ENCODE measurements around the gene ATP6V1F.

ATP6V1F gene

DNA sequence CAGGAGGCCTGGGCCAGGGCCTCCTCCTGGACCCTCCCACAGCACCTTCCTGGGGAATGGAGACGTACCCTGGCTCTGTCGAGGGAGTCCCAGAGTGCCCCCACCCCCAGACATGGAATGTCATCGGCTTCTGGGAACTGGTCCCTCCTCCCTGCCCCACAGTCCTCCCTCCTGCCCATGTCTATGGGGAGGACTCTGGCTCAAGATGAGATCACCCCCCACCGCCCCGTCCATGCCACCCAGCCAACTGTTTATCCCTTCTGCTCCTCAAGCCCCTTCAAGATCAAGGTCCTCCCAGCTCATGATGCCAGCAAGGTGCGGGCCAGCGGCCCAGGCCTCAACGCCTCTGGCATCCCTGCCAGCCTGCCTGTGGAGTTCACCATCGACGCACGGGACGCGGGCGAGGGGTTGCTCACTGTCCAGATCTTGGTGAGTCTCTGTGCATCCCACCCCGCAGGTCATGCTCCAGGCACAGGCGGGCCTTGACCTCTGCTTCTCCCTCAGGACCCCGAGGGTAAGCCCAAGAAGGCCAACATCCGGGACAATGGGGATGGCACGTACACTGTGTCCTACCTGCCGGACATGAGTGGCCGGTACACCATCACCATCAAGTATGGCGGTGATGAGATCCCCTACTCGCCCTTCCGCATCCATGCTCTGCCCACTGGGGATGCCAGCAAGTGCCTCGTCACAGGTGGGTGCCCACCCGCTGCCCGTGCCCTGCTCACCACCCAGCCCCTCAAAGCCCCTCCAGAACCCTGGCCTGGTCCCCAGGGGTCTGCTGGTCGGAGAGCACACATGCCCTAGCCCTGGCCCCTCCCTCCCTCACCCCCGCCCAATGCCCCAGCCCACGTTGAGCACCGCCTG lies 14.1 kb upstream of the ATP6V1F start:
- DNase-seq (ENCODE audit: low read depth in 2 of 2), result no peak

DNA sequence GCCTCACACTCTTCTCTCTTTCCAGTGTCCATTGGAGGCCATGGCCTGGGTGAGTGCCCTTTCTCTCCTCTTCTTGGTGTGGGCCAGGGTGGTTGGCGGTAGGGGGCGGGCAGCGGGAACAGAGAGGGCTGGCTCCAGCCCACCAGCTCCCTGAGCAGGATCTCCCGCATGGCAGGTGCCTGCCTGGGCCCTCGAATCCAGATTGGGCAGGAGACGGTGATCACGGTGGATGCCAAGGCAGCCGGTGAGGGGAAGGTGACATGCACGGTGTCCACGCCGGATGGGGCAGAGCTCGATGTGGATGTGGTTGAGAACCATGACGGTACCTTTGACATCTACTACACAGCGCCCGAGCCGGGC lies 13.5 kb upstream of the ATP6V1F start:
- no peak for DNase-seq (ENCODE audit: low read depth in 2 of 2)

DNA sequence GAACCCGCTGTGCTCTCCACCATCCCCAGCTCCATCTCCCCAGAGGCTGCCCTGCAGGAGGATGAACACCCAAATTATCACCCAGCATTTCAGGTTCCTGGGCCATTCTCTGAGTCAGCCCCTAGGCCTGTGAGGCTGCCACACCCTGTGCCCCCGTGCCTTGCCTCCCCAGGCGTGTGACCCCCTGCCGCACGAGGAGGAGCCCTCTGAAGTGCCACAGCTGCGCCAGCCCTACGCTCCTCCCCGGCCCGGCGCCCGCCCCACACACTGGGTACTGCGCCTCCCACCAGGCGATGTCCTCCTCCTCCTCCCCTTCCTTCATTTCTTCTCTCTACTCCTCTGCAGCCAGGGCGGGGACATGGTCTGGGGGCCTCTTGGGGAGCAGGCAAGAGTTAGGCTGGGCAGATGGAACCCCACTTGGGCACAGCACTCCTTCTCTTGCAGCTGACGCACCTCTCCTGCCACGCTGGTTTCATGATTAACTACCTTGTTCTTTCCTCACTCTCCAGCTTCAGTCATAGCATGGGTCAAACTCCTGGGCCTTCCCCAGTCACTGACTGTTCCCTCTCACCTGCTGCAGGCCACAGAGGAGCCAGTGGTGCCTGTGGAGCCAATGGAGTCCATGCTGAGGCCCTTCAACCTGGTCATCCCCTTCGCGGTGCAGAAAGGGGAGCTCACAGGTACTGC lies 12.7 kb upstream of the ATP6V1F start:
- DNase-seq (ENCODE audit: low read depth in 2 of 2), result no peak

DNA sequence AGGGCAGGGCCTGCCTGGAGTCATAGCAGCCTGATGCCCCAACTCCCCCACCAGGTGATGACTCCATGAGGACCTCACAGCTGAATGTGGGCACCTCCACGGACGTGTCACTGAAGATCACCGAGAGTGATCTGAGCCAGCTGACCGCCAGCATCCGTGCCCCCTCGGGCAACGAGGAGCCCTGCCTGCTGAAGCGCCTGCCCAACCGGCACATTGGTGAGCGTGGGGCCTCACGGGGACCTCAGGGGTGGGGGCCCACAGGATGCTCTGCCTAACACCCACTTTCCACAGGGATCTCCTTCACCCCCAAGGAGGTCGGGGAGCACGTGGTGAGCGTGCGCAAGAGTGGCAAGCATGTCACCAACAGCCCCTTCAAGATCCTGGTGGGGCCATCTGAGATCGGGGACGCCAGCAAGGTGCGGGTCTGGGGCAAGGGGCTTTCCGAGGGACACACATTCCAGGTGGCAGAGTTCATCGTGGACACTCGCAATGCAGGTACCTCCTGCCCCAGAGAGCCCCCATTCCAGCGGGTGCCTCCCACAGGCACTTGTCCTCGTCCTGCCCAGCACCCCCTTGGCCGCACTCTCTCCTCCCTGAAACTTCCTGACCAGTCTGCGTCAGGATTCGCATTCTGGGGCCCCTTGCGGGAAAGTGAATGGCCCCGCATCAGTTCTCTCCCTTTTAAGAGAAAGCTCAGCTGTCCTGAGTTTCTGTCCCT lies 10.0 kb upstream of the ATP6V1F start:
- DNase-seq (ENCODE audit: low read depth in 2 of 2), result no peak

DNA sequence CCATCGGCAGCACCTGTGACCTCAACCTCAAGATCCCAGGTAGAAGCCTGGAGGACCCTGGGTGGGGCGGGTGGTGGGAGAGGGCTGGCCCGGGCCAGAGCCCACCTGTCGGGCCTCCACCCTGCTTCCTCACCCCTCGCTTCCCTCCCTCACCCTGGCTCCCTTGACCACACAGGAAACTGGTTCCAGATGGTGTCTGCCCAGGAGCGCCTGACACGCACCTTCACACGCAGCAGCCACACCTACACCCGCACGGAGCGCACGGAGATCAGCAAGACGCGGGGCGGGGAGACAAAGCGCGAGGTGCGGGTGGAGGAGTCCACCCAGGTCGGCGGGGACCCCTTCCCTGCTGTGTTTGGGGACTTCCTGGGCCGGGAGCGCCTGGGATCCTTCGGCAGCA lies 8.9 kb upstream of the ATP6V1F start:
- DNase-seq (ENCODE audit: low read depth in 2 of 2), result no peak

DNA sequence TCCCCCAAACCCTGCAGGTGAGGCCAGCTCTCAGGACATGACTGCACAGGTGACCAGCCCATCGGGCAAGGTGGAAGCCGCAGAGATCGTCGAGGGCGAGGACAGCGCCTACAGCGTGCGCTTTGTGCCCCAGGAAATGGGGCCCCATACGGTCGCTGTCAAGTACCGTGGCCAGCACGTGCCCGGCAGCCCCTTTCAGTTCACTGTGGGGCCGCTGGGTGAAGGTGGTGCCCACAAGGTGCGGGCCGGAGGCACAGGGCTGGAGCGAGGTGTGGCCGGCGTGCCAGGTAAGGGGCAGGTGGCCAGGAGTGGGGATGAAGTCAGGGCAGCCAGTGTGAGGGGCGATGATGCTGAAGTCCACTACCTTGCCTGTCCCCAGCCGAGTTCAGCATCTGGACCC lies 8.3 kb upstream of the ATP6V1F start:
- no peak for DNase-seq (ENCODE audit: low read depth in 2 of 2)

DNA sequence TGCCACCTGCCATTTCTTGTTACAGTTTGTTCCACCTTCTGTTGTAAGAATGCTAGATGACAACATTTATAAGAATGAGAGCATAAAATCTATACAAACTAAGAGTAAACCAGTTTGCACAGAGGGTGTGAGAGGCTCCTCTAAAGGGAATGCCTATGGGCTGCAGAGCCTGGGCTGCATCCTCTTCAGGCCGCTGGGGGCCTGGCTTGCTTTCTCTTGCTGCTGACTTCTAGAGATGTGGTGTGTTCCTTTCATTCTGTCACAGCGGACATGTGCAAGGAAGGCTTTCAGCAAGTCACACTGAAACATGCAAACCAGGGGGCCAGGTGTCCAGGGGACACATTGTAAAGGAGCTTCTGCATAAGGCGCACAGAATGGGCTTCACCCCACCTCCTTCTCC lies 7.1 kb upstream of the ATP6V1F start:
- DNase-seq (ENCODE audit: low read depth in 2 of 2), result no peak

DNA sequence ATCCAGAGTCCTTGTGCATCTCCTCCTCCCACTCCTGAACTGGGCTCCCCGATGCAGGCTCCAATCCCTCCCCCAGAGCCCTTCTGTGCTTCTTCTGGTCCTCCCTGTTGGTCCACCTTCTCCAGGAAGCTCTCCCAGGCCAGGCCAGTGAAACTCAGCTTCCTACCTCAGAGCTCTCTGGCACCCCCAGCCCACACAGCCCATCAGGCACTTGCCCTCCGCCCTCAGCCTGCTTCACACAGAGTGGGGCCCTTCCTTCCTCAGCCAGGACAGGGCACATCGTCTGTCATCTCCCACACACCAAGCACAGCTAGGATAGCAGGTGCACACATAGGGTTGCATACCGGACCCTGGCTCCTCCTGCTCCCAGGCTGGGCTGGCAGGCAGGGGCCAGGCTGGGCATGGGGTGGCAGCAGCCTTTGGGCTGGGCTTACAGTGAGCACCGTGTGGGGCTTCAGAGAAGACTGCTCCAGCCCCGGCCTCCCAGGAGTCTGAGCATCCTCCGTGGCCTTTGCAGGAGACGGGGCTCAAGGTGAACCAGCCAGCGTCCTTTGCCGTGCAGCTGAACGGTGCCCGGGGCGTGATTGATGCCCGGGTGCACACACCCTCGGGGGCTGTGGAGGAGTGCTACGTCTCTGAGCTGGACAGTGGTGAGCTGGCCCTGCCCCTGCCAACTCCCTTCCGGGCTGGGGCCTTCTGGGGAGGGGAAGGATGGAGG lies 6.5 kb upstream of the ATP6V1F start:
- no peak for DNase-seq (ENCODE audit: low read depth in 2 of 2)

DNA sequence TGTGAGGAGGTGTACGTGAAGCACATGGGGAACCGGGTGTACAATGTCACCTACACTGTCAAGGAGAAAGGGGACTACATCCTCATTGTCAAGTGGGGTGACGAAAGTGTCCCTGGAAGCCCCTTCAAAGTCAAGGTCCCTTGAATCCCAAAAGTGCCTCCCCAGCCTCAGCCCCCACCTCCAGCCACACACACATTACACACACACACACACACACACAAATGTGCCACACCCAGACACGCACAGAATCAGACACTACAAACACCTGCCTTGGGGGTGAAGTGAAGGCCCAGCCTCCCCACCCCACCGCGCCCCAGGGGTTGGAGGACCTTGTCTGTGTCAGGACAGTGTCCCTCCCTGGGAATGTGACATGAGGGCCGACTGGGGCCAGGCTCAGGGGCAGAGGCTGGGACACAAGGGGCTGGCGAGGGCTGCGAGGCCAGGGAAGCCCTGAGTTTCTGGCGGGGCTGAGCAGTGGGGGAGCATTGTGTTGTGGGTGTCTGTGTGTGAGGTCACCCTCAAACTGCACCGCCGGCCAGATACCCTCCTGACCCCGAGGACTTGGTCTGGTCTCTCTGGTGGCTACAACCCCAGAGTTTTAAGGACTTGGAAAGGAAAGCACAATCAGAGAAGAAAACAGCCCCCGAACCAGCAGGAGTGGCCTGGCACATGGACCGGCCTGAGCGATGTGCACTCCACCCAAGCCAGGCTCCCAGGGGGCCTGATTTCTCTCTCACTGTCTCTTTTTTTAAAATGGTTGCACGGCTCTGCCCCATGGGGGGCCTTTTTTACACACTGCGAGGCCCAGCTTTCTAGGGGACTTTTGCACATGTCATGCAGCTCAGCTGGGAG lies 4.0 kb upstream of the ATP6V1F start:
- DNase-seq (ENCODE audit: low read depth in 2 of 2), result no peak

DNA sequence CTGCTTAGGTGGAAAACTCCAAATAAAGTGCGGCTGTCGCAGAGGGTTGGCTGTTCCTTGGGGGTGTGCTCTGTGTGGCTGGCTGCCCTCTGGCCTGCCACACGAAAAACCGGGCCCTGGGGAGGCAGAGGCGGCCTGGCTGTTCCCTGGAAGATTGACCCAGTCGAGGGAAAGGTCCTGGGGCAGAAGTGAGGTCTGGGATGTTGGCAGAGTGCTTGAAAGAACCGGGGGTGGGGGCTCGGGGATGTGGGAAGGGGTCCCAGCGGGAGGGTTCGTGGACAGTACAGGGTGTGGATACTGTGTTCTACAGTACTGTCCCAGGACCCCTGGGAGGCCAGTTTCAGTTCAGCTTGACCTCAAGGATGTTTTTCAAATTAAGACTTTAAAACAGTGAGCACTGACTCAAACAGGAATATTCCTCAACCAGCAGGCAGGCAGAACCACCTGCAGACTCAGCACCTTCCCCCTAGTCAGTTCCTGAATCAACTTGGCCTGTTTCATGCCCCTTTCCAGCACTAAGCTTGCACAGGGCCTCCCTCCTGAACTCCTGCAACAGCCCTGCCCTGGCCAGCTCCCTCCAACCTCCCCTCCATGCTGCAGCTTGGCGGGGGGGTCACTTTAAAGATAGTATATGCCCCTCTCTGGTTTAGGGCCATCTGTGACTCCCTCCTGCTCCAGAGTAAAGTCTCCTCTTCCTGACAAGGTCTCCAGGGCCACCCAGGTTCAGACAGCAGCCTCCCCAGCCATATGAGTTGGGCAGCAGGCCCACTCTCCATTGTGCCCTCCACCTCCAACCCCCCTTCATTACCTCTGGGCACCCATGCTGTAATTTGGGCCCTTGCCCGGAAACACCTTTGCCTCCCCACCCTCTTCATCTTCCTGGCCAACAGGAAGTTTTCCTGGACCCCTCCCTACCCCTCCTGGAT lies 3.2 kb upstream of the ATP6V1F start:
- no peak for DNase-seq (ENCODE audit: low read depth in 2 of 2)

DNA sequence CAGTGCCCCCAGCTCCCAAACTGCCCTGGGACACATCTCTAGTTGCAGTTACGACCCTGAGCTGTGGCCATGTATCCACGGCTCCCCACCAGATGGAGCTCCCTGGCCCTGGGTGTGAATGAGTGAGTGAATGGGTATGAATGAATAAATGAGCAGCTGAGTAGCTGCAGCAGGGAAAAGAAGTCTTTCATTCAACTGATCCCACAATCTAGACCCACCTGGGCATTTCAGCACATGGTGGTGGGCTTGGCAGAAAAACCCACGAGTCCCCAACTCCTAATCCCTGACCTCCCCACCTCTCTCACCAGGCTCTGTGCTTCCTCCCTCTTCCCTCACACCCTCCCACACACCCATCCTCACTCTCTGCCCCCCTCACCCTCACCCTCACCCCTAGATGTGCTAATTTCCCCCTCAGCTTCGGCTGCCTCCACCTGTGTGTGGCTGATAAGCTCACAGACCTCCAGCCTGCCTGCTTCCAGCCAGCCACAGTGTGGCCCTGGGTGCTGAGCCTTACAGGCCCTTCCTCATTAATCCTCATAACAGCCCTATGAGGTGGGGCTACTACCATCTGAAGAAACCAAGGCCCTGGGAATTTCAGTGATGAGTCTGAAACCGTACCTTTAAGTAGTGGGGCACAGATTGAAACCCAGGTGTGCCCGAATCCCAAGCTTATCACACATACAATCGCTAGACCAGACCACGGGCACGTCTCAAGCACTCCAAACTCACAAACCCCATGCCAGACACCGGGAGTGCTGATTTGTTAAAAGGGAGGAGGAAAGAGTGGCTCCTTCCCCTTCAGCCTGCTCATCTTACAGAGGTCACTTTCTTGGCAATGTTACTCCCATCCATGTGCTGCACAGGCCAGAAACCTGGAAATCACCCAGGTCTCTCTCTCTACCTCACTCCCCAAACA lies 2.2 kb upstream of the ATP6V1F start:
- no peak for DNase-seq (ENCODE audit: low read depth in 2 of 2)

DNA sequence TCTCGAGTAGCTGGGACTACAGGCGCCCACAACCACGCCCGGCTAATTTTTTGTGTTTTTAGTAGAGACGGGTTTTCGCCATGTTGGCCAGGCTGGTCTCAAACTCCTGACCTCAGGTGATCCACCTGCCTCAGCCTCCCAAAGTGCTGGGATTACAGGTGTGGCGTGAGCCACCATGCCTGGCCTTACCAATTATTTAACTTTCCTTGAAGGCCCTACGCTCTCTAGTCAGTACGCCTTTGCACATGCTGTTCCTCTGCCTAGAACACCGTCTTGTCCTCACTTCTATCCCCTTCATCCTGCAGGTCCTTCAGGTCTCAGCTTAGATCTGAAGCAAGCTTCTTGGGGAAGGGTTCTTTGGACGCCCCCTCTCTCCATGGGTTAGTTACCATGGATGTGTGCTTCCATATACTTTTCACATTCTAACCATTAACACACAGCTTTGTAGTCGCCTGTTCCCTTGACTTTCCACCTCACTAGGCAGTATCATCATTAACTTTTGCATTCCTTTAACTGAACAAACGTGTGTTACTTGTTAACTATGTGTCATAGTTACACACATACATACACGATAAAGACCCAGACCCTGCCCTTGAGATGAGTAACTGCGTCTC lies 592 bp upstream of the ATP6V1F start:
- no peak for DNase-seq (ENCODE audit: low read depth in 2 of 2)

DNA sequence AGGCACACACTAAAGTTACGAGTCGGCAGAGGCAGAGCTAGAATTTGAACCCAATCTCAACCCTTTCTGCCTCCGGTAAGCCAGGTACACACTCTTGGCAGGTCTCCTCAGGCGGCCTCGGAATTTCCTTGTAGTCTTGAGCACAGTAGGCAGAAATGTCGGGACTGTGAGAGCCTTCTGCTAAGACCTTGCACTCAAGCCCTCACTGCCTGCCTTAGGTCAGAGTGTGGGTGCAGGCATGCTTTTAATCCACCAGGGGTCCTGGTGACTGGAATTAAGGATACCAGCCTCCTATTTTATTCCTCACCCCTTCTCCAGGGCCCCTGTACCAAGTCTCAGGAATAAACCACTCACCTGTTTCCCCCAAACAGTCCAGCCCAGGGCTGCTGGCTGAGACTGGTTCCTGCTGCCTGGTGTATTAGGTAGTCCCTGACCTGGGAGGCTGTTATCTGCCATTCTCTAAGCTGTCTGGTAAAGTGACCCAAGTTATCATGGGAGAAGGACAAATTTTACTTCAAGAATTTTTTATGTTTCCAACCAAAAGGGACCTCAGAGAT lies 855 bp downstream of the ATP6V1F start:
- DNase-seq (ENCODE audit: low read depth in 2 of 2), result peak in 1 of 2 donors; percentile 16

DNA sequence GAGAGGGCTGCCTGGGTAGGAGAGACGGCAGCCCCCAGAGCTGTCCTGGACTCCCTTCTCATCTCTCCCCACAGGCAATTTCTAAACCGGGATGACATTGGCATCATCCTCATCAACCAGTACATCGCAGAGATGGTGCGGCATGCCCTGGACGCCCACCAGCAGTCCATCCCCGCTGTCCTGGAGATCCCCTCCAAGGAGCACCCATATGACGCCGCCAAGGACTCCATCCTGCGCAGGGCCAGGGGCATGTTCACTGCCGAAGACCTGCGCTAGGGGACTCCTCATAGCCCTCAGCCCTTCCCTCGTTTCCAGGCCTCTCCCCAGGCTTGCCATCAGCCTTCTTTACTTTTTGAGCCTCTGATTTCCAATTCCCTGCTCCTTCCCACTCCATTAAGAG lies 2.6 kb downstream of the ATP6V1F start:
- DNase-seq (ENCODE audit: low read depth in 2 of 2), result no peak

DNA sequence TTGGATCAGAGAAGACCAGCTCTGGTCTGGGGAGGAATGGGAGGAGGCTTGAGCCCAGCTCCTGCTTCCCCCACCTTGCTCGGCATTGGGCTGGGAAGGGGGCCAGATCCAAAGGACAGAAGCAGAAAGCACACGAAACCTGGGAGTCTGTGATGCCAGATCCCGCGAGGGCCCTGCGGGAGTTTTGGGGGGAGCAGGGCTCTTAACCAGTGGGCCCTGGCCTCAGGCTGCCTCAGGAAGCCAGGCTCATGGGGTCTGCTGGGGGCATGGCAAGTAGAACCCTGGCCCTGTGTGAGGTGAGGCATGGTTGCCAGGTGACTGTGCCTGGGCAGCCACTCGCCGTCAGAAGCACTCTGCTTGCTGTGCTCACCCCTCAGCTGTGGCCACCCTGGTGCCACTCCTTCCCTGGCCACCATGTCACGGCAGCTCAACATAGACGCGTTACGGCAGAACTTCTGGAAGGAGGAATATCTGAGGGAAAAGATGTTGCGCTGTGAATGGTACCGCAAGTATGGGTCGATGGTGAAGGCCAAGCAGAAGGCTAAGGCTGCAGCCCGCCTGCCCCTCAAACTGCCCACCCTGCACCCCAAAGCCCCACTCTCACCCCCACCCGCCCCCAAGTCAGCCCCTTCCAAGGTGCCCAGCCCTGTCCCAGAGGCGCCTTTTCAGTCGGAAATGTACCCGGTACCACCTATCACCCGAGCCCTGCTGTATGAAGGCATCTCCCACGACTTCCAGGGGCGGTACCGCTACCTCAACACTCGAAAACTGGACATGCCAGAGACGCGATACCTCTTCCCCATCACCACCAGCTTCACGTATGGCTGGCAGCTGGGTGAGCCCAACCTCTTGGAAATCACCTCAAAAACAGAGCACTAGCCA lies 3.6 kb downstream of the ATP6V1F start:
- no peak for DNase-seq (ENCODE audit: low read depth in 2 of 2)

DNA sequence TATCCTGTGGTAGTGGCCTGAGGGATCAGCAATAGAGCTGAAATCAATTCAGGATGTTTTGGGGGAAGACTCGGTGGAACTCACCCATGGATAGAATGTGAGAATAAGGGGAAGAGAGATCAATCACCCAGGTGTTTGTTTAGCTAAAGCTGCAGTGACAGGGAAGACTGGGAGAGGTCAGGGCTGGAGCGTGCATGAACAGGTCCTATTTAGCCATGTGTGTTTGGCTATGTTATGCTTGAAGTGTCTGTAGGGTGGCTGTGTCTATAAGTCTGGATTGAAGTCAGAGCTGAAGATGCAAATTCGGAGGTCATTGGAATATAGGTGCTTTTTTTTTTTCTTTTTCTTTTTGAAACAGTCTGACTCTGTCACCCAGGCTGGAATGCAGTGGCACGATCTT lies 4.6 kb downstream of the ATP6V1F start:
- no peak for DNase-seq (ENCODE audit: low read depth in 2 of 2)

All from stimulated activated CD4-positive, alpha-beta T cell treated with anti-CD3 and anti-CD28 coated beads, Interleukin-1b, Interleukin-23, amount 100 ng/mL, for 1 hour (primary cell).